PC-3 (cell line): Measurements from ENCODE around the gene COL6A2. TPM values are rescaled to one million over a fixed set of nuclear protein-coding genes. Genes with fewer than 3 reads are reported as not detected.
A peak's percentile ranks its signal among the peaks of the same experiment; 100 is the strongest.

Source experiments
- ATAC-seq: fragments of 200-7000 bp; cut with Tn5 transposase; 2 replicates; pipeline ENCODE4 v1.9.1; 2020; ENCODE audit warnings: mild to moderate bottlenecking, moderate library complexity
- BruUV-seq: library from RNA; stranded (reverse); fragments of 400-500 nt; replicated peaks from 2 replicates; lab custom pipeline; 2021; lab: Mats Ljungman, UMichigan
- CTCF ChIA-PET: fragments of 300-600 bp; sonication (Branson Sonifier 250); formaldehyde crosslinking; loops from one replicate; lab custom pipeline; 2022; ENCODE audit warnings: antibody characterized with exemption; lab: Charles Lee
- POLR2A ChIA-PET: fragments of 300-600 bp; sonication (Branson Sonifier 250); formaldehyde crosslinking; loops from one replicate; lab custom pipeline; 2022; ENCODE audit warnings: antibody characterized with exemption; ENCODE audit not compliant: unreplicated experiment; lab: Charles Lee
- DNase-seq: peaks from one replicate; pipeline ENCODE4 v3.0.0-alpha.2; 2015
- H2AFZ ChIP-seq: fragments of 300-600 bp; sonication (generic); 2 replicates; pipeline ENCODE4 v1.6.0; 2016; ENCODE audit warnings: antibody characterized with exemption, low read length
- H3F3A ChIP-seq: fragments of 300-600 bp; sonication (generic); one replicate; pipeline ENCODE4 v1.6.0; 2017; ENCODE audit warnings: antibody characterized with exemption, low read length, control low read depth, mild to moderate bottlenecking; ENCODE audit not compliant: unreplicated experiment
- H3K27ac ChIP-seq: fragments of 300-600 bp; sonication (generic); 2 replicates; pipeline ENCODE4 v1.5.1; 2016; ENCODE audit warnings: mild to moderate bottlenecking, low read length
- H3K27me3 ChIP-seq: fragments of 300-600 bp; sonication (generic); 2 replicates; pipeline ENCODE4 v1.6.1; 2016; ENCODE audit warnings: low read length, mixed read lengths
- H3K36me3 ChIP-seq: fragments of 300-600 bp; sonication (generic); 2 replicates; pipeline ENCODE4 v1.6.1; 2016; ENCODE audit warnings: low read depth, mixed run types, low read length, mixed read lengths
- H3K4me1 ChIP-seq: fragments of 300-600 bp; sonication (generic); 2 replicates; pipeline ENCODE4 v1.5.1; 2016; ENCODE audit warnings: low read length; ENCODE audit not compliant: insufficient read depth
- H3K4me2 ChIP-seq: fragments of 300-600 bp; sonication (generic); 2 replicates; pipeline ENCODE4 v1.6.0; 2016; ENCODE audit warnings: low read length
- H3K4me3 ChIP-seq: fragments of 300-600 bp; sonication (generic); 2 replicates; pipeline ENCODE4 v1.5.1; 2016; ENCODE audit warnings: mild to moderate bottlenecking, low read length, mixed read lengths
- H3K79me2 ChIP-seq: fragments of 300-600 bp; sonication (generic); 2 replicates; pipeline ENCODE4 v1.6.1; 2017; ENCODE audit warnings: low read length, mixed read lengths
- H3K9ac ChIP-seq: fragments of 300-600 bp; sonication (generic); 2 replicates; pipeline ENCODE4 v1.6.0; 2016; ENCODE audit warnings: mild to moderate bottlenecking, low read length
- H3K9me2 ChIP-seq: fragments of 300-600 bp; sonication (generic); replicated peaks from 2 replicates; pipeline ENCODE4 v1.6.1; 2016; ENCODE audit warnings: mixed run types, low read length, mixed read lengths
- H3K9me3 ChIP-seq: fragments of 300-600 bp; sonication (generic); 2 replicates; pipeline ENCODE4 v1.6.1; 2016; ENCODE audit warnings: low read length, mixed read lengths
- H4K20me1 ChIP-seq: fragments of 300-600 bp; sonication (generic); 2 replicates; pipeline ENCODE4 v1.6.1; 2016; ENCODE audit warnings: low read length, mixed read lengths
- CTCF ChIP-seq: fragments of 300-600 bp; sonication (generic); conservative IDR thresholded peaks from 2 replicates; pipeline ENCODE4 v1.5.1; 2017; ENCODE audit warnings: antibody characterized with exemption, low read depth, mild to moderate bottlenecking, low read length
- EZH2 ChIP-seq: fragments of 300-600 bp; sonication (generic); IDR thresholded peaks from one replicate; pipeline ENCODE4 v1.6.1; 2017; ENCODE audit warnings: antibody characterized with exemption, mild to moderate bottlenecking, low read length; ENCODE audit not compliant: unreplicated experiment
- EZH2phosphoT487 ChIP-seq: fragments of 300-600 bp; sonication (generic); IDR thresholded peaks from 2 replicates; pipeline ENCODE4 v1.6.1; 2018; ENCODE audit warnings: mild to moderate bottlenecking, antibody characterized with exemption, low read length, borderline replicate concordance
- intact Hi-C: fragments of 100-400 bp; cut with micrococcal nuclease; formaldehyde crosslinking; loops from 2 replicates; pipeline ENCODE4 v1.9.0; 2023
- total RNA-seq: library from RNA; depleted of rRNA; stranded (reverse); fragments of >200 nt; gene quantifications from 2 replicates; pipeline ENCODE4 v1.2.3, GENCODE V29; 2014

COL6A2 gene
- total RNA-seq, 1 experiment from 2014 or later: 521 TPM

- ChIA-PET POLR2A (no interaction called here), CTCF (no interaction called here)
- TSS peak; percentile 86 for BruUV-seq
- Histone ChIP-seq H3F3A (no peaks in the 10 kb centered on the region), H3K9me2 (no peaks in the 10 kb centered on the region), H3K27ac (no peak overlapping the region), H3K9me3 (no peaks in the 10 kb centered on the region), H3K4me1 (peaks cover 15% of the 10 kb centered on the region), H3K36me3 (peaks cover 42% of the 10 kb centered on the region), H2AFZ (no peak overlapping the region), H3K4me3 (no peak overlapping the region), H4K20me1 (no peaks in the 10 kb centered on the region), H3K79me2 (no peaks in the 10 kb centered on the region), H3K27me3 (no peaks in the 10 kb centered on the region), H3K4me2 (no peak overlapping the region), H3K9ac (no peak overlapping the region)
- no peak for ATAC-seq
- no peak for DNase-seq
- TF ChIP-seq EZH2phosphoT487 (no peak), CTCF (no peak), EZH2 (no peak)
- intact Hi-C loops: no loop called here
Observed at GRCh38 chr21:46125846-46126301, 28.0 kb downstream of the COL6A2 start.

- H3K9me3 ChIP-seq: no peaks in the 10 kb centered on the region
- no peaks in the 10 kb centered on the region for H3K79me2 ChIP-seq
- H3K9ac ChIP-seq: no peak overlapping the region
- H3K4me3 ChIP-seq: no peak overlapping the region
- ChIA-PET POLR2A (no interaction called here), CTCF (no interaction called here)
- BruUV-seq: no TSS peak
- H3K9me2 ChIP-seq: no peaks in the 10 kb centered on the region
- no peak for TF ChIP-seq EZH2phosphoT487
- TF ChIP-seq CTCF: no peak
- TF ChIP-seq EZH2: no peak
- peaks cover 12% of the 10 kb centered on the region for H3K4me1 ChIP-seq
- no peak overlapping the region for H3K27ac ChIP-seq
- no peak for DNase-seq
- intact Hi-C loops: no loop called here
- peaks cover 36% of the 10 kb centered on the region for H3K36me3 ChIP-seq
- no peak overlapping the region for H2AFZ ChIP-seq
- H3F3A ChIP-seq: no peaks in the 10 kb centered on the region
- no peaks in the 10 kb centered on the region for H3K27me3 ChIP-seq
- no peak overlapping the region for H3K4me2 ChIP-seq
- H4K20me1 ChIP-seq: no peaks in the 10 kb centered on the region
- no peak for ATAC-seq
Observed at GRCh38 chr21:46126309-46127238, 28.7 kb downstream of the COL6A2 start.
